Adrenal gland (tissue), 12 donors: Measurements from ENCODE around the gene SBF1. TPM values are rescaled to one million over a fixed set of nuclear protein-coding genes. Genes with fewer than 3 reads are reported as not detected.

Source experiments
- DNase-seq, 7 donors: peaks; one replicate each; pipeline ENCODE4 v3.0.0-alpha.2; 2019 to 2020
- H3K27ac ChIP-seq, 5 donors: fragments of 200-600 bp; sonication (generic) in 4 of 5; 1 replicate in 3 of 5; 2 replicates in 2 of 5; pipeline versions ENCODE4 v1.5.1 to v1.8.0; 2016 to 2020; ENCODE audit warnings: mild to moderate bottlenecking in 1 of 5
- H3K27me3 ChIP-seq: fragments of 200-600 bp; 2 replicates; pipeline ENCODE4 v1.8.0; 2021
- H3K36me3 ChIP-seq, 2 donors: fragments of 200-600 bp; replicated peaks in 1 of 2; 1 replicate in 1 of 2; 2 replicates in 1 of 2; pipeline versions ENCODE4 v1.5.1 to v1.8.0; 2018 to 2022
- H3K4me1 ChIP-seq, 2 donors: fragments of 200-600 bp; replicated peaks in 1 of 2; 1 replicate in 1 of 2; 2 replicates in 1 of 2; pipeline versions ENCODE4 v1.5.1 to v1.8.0; 2018 to 2021
- H3K4me3 ChIP-seq, 4 donors: fragments of 200-600 bp; sonication (generic) in 3 of 4; one replicate each; pipeline ENCODE4 v1.5.1; 2016 to 2018
- H3K9me3 ChIP-seq, 3 donors: fragments of 200-600 bp; sonication (generic) in 1 of 3; replicated peaks in 1 of 3; 1 replicate in 2 of 3; 2 replicates in 1 of 3; pipeline versions ENCODE4 v1.5.1 to v1.8.0; 2016 to 2021
- POLR2A ChIP-seq, 2 donors: fragments of 450-650 bp; IDR thresholded peaks; one replicate each; pipeline ENCODE4 v1.6.1; 2017; ENCODE audit warnings: antibody characterized with exemption in 2 of 2, mild to moderate bottlenecking in 2 of 2, moderate library complexity in 1 of 2
- WGBS, 4 donors: extraction: QIAGEN DNeasy Blood & Tissue Kit in 2 of 4; methylation state at CpG; one replicate each; pipeline versions ENCODE4 v1.1.5 to v1.1.7; 2013 to 2017; 5-methylcytosine and 5-hydroxymethylcytosine counted together
- intact Hi-C, 2 donors: fragments of 100-400 bp; cut with DNase I; formaldehyde crosslinking; loops; one replicate each; pipeline versions ENCODE4 v1.14.1 to v1.15.0; 2022 to 2023
- polyA plus RNA-seq, 3 donors: library from polyadenylated mRNA; stranded (reverse); fragments of 200-250 nt in 2 of 3; fragments of 350-450 nt in 1 of 3; fragmentation: Illumina TruSeq in 1 of 3; extraction: RNeasy Lipid Tissue Mini Kit (QIAGEN cat#74804) in 1 of 3; gene quantifications; one replicate each; pipeline ENCODE4 v1.2.3, GENCODE V29; 2013 to 2014
- total RNA-seq, 9 donors: library from RNA; depleted of rRNA in 4 of 9; stranded (reverse); fragments of >200 nt in 4 of 9; fragments of 120-200 nt in 1 of 9; fragmentation: NEBNext Ultra II Directional in 1 of 9; extraction: Animal tissue kit (Norgen Biotek cat#: 25700) in 1 of 9; gene quantifications; one replicate each; pipeline versions ENCODE4 v1.1.0 to v1.2.4, GENCODE V29; 2013 to 2023
- TF ChIP-seq, protein P1 (sequence below), 6 experiments: fragments of 450-650 bp in 4 of 6; fragments of 200-600 bp in 2 of 6; sonication (generic) in 1 of 6; IDR thresholded peaks; 1 replicate in 5 of 6; 2 replicates in 1 of 6; pipeline versions ENCODE4 v1.5.1 to v1.8.0; 2016 to 2021; ENCODE audit warnings: antibody characterized with exemption in 6 of 6, mild to moderate bottlenecking in 2 of 6, moderate library complexity in 1 of 6
- donor health status: healthy with polysubstance abuse.
- donor health status: Bipolar disorder and iron deficiency.
- donor health status: DM: yes; HTN: yes; CAD: no.
- donor health status: DM: no; HTN: no; CAD: no.
- donor health status: DM: no; HTN: no; CAD: no.
- donor health status: DM: yes; HTN: yes; CAD: no.

The SBF1 gene
- total and polyA plus RNA-seq, 12 donors: 8.4 to 117 (median 72.9) TPM

DNA sequence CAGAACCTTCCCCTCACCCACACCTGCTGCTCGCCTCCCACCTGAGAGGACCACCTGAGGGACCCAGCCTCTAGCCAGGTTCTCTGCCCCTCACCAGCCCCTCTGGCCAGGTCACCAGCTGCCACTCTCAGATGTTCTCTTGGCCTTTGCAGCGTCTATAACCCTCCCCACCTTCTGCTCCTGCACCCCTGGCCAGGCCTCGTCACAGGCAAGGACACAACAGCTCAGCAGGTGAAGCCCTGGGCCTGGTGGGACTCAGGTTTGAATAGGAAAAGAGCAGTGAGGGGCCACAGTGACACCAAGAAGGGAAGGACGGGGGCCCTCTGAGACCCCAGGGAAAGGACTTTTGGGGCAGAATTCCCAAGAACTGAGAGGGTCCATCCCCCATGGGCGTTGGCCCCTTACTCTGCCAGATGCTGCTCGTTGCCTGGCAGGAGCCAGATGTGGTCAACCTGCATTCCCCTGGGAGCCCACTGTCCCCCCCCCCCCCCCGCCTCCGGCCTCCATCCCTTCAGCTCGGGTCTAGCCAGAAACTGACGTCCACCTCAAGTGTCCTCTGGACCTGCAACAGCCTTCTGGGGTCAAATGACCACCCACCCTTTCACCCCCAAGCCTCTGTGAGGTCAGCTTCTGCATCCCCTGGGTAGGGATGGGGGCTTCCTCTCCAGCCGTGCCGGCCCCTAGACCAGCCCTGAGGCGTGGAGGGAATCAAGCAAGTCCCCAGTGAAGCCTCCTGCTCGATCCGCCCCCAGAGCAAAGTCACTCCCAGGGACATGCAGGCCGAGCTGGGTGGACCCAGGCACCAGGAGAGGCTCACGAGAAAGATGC is 28.7 kb downstream of the SBF1 start:
- no peak overlapping the region for H3K4me3 ChIP-seq
- WGBS, 4 donors: 76 to 81% (median 81%) methylated on average over 5 to 17 of the region's 17 CpGs
- no peaks in the 10 kb centered on the region for H3K9me3 ChIP-seq
- peaks cover 0 to 55% of the 10 kb centered on the region in 2 donors for H3K36me3 ChIP-seq
- no peak for DNase-seq
- TF ChIP-seq, protein P1, sequence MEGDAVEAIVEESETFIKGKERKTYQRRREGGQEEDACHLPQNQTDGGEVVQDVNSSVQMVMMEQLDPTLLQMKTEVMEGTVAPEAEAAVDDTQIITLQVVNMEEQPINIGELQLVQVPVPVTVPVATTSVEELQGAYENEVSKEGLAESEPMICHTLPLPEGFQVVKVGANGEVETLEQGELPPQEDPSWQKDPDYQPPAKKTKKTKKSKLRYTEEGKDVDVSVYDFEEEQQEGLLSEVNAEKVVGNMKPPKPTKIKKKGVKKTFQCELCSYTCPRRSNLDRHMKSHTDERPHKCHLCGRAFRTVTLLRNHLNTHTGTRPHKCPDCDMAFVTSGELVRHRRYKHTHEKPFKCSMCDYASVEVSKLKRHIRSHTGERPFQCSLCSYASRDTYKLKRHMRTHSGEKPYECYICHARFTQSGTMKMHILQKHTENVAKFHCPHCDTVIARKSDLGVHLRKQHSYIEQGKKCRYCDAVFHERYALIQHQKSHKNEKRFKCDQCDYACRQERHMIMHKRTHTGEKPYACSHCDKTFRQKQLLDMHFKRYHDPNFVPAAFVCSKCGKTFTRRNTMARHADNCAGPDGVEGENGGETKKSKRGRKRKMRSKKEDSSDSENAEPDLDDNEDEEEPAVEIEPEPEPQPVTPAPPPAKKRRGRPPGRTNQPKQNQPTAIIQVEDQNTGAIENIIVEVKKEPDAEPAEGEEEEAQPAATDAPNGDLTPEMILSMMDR (IDR thresholded peaks at IDR 0.05): no peak
- no peak for TF ChIP-seq POLR2A (IDR thresholded peaks at IDR 0.05)
- no peaks in the 10 kb centered on the region for H3K27me3 ChIP-seq
- H3K4me1 ChIP-seq: peaks cover 10 to 17% of the 10 kb centered on the region in 2 donors
- peak overlapping the region in 2 of 5 donors; percentile 59 to 79 for H3K27ac ChIP-seq
- intact Hi-C loops: no loop called here

DNA sequence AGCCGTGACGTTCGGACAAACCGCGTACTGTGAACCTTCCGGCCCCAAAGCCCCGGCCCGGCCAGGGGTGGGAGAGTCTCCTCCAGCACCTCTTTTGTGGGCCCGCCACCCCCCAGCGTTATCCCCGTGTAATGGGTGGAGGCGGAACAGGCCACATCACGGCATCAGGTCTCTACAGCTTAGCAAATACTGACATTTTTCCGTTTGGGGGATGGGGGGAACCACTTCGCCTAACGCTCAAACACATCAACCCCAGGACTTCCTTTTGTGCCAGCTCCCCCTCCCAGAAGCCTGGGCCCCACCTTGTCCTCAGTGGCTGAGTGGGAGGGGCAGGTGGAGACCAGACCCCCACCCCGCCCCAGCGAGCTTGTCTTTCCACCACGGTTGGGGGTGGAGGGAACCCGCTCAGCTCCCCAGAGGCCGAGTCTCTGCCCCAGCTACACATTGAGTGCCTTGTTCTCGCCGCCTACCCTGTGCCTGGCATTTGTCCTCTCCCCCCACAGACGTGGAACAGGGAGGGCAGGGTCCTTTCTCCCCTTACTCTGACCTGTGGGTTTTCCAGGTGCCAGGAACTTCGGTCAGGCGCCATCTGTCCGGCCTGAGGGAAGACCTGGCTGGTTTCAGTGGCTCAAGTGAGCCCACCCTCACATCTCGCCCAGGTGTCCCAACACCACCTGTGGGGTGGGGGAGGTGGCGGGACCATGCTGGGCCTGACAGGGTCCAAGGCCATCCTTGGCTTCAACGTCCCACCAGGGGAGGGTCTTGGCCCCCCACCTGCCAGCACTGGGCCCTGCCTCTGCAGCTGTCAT is 29.6 kb downstream of the SBF1 start:
- TF ChIP-seq, protein P1 (IDR thresholded peaks at IDR 0.05): no peak
- TF ChIP-seq POLR2A (IDR thresholded peaks at IDR 0.05): no peak
- no peaks in the 10 kb centered on the region for H3K9me3 ChIP-seq
- peaks cover 10 to 17% of the 10 kb centered on the region in 2 donors for H3K4me1 ChIP-seq
- H3K4me3 ChIP-seq: no peak overlapping the region
- H3K36me3 ChIP-seq: peaks cover 0 to 60% of the 10 kb centered on the region in 2 donors
- H3K27ac ChIP-seq: peak overlapping the region in 4 of 5 donors; percentile 59 to 79 (median 63)
- intact Hi-C loops: no loop called here
- 73 to 82% (median 74%) methylated on average over 19 to 30 of the region's 30 CpGs for WGBS, 4 donors
- no peak for DNase-seq
- H3K27me3 ChIP-seq: no peaks in the 10 kb centered on the region

DNA sequence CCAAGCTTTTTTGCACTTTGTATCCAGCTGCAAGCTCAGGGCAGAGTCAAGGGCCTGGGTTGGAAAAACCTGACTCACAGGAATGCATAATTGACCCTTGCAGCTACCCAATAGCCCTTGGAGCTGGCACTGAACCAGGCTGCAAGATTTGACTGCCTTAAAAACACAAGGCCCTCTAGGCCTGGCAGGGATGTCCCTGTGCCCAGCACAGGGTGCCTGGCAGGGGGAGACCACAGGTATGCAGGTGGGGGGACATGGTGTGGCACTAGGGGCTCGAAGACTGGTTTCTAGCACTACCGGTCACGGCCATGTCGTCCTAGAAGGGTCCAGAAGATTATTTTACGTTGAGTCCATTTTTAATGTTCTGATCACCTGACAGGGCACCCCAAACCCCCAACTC is 30.2 kb downstream of the SBF1 start:
- no peaks in the 10 kb centered on the region for H3K27me3 ChIP-seq
- peak overlapping the region in 4 of 5 donors; percentile 59 to 79 (median 63) for H3K27ac ChIP-seq
- H3K4me3 ChIP-seq: no peak overlapping the region
- DNase-seq: peak; percentile 69 to 90 (median 89)
- peaks cover 0 to 66% of the 10 kb centered on the region in 2 donors for H3K36me3 ChIP-seq
- no peaks in the 10 kb centered on the region for H3K9me3 ChIP-seq
- TF ChIP-seq, protein P1 (IDR thresholded peaks at IDR 0.05): no peak
- no peak for TF ChIP-seq POLR2A (IDR thresholded peaks at IDR 0.05)
- peaks cover 10 to 17% of the 10 kb centered on the region in 2 donors for H3K4me1 ChIP-seq
- intact Hi-C loops: no loop called here
- 70 to 88% (median 75%) methylated on average over 4 to 5 of the region's 5 CpGs for WGBS, 4 donors
